Measurements from ENCODE around the gene IL10.

Gene IL10

DNA sequence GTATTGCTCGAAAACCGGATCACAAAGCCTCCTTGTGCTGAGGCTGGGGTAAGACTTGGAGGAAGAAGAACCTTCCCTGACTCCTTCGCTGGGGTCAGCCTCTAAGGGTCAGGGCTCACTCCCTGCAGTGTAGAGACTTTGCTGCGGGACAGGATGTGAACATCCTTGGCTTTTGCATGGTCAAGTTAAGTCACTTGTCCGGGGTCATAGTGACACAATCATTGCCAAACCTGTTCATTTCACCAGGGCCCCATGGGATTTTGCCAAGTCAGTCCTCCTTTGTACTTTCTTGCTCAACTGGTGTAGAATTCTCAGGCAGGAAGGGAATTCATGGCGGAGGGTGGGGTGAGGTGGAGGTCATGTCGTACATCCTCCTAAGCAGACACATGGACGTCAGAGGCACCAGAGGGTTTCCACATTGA, 24.7 kb upstream of the IL10 start:
- no peak for DNase-seq (ENCODE audit: low read depth in 1 of 2, low spot score in 1 of 2)
- H3K27me3 ChIP-seq (ENCODE audit: insufficient read depth, poor library complexity, severe bottlenecking), result no peaks in the 10 kb centered on the region
- no peak overlapping the region for H3K4me3 ChIP-seq (replicated peaks; ENCODE audit: insufficient read depth, low read length)
- no peak overlapping the region for H3K27ac ChIP-seq (replicated peaks)
- TF ChIP-seq, protein P1, sequence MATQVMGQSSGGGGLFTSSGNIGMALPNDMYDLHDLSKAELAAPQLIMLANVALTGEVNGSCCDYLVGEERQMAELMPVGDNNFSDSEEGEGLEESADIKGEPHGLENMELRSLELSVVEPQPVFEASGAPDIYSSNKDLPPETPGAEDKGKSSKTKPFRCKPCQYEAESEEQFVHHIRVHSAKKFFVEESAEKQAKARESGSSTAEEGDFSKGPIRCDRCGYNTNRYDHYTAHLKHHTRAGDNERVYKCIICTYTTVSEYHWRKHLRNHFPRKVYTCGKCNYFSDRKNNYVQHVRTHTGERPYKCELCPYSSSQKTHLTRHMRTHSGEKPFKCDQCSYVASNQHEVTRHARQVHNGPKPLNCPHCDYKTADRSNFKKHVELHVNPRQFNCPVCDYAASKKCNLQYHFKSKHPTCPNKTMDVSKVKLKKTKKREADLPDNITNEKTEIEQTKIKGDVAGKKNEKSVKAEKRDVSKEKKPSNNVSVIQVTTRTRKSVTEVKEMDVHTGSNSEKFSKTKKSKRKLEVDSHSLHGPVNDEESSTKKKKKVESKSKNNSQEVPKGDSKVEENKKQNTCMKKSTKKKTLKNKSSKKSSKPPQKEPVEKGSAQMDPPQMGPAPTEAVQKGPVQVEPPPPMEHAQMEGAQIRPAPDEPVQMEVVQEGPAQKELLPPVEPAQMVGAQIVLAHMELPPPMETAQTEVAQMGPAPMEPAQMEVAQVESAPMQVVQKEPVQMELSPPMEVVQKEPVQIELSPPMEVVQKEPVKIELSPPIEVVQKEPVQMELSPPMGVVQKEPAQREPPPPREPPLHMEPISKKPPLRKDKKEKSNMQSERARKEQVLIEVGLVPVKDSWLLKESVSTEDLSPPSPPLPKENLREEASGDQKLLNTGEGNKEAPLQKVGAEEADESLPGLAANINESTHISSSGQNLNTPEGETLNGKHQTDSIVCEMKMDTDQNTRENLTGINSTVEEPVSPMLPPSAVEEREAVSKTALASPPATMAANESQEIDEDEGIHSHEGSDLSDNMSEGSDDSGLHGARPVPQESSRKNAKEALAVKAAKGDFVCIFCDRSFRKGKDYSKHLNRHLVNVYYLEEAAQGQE (IDR thresholded peaks at IDR 0.05; ENCODE audit: insufficient replicate concordance, low read depth), result no peak
- TF ChIP-seq, protein P2, sequence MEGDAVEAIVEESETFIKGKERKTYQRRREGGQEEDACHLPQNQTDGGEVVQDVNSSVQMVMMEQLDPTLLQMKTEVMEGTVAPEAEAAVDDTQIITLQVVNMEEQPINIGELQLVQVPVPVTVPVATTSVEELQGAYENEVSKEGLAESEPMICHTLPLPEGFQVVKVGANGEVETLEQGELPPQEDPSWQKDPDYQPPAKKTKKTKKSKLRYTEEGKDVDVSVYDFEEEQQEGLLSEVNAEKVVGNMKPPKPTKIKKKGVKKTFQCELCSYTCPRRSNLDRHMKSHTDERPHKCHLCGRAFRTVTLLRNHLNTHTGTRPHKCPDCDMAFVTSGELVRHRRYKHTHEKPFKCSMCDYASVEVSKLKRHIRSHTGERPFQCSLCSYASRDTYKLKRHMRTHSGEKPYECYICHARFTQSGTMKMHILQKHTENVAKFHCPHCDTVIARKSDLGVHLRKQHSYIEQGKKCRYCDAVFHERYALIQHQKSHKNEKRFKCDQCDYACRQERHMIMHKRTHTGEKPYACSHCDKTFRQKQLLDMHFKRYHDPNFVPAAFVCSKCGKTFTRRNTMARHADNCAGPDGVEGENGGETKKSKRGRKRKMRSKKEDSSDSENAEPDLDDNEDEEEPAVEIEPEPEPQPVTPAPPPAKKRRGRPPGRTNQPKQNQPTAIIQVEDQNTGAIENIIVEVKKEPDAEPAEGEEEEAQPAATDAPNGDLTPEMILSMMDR (IDR thresholded peaks at IDR 0.05; ENCODE audit: insufficient read depth, low read length), result no peak
- TF ChIP-seq POLR2AphosphoS5 (IDR thresholded peaks at IDR 0.05; ENCODE audit: low read depth) (no peak), GABPA (IDR thresholded peaks at IDR 0.05; ENCODE audit: low read depth) (no peak), SPI1 (IDR thresholded peaks at IDR 0.05; ENCODE audit: borderline replicate concordance, low read depth) (no peak)

DNA sequence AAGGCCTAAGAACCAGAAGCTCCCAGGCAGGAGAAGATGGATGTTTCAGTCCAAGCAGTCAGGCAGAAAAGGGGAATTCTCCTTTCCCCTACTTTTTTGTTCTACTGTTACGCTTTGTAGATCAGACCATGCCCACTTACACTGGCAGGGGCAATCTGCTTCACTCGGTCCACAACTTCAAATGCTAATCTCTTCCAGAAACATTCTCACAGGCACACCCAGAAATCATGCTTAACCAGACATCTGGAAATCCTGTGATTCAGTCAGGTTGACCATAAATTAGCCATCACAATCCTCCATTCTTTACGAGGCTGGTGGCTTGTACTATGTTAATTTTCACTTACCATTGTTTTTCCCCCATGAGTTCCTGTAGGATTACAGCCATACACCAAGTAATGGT, 23.8 kb upstream of the IL10 start:
- no peak for DNase-seq (ENCODE audit: low read depth in 1 of 2, low spot score in 1 of 2)
- TF ChIP-seq GABPA (IDR thresholded peaks at IDR 0.05; ENCODE audit: low read depth), result no peak
- TF ChIP-seq, protein P2 (IDR thresholded peaks at IDR 0.05; ENCODE audit: insufficient read depth, low read length), result no peak
- TF ChIP-seq POLR2AphosphoS5 (IDR thresholded peaks at IDR 0.05; ENCODE audit: low read depth), result no peak
- TF ChIP-seq, protein P1 (IDR thresholded peaks at IDR 0.05; ENCODE audit: insufficient replicate concordance, low read depth), result no peak
- TF ChIP-seq SPI1 (IDR thresholded peaks at IDR 0.05; ENCODE audit: borderline replicate concordance, low read depth), result no peak
- Histone ChIP-seq H3K27ac (replicated peaks) (no peak overlapping the region), H3K4me3 (replicated peaks; ENCODE audit: insufficient read depth, low read length) (no peak overlapping the region), H3K27me3 (ENCODE audit: insufficient read depth, poor library complexity, severe bottlenecking) (no peaks in the 10 kb centered on the region)

DNA sequence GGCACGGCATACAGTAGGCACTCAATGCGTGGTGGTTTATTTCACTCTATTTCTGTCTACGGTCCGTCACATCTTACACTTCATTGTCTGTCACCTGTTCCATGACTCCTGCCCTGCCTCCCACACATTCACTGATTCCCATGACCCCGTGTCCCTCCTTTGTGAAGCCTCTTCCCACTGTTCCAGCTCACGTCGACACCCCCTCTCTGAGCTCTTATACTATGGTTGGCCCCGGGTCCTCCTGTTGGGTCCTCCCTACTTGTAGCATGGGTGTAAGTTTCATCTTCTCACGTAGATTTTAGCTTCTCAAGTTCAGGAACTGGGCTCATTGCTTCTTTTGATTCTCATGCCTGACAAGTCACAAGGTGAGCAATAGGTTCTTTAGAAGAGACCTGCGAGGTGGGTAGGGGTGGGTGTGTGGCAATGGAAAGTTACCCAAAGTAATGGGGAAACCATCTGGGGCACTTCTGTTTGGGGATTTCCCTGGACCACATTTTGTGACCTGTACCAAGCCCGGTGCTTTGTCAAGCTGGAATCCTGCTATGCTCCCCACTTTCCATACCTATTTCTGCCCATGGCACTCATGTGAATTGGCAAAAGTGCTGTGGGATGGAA, 22.1 kb upstream of the IL10 start:
- no peak for DNase-seq (ENCODE audit: low read depth in 1 of 2, low spot score in 1 of 2)
- Histone ChIP-seq H3K27ac (replicated peaks) (no peak overlapping the region), H3K4me3 (replicated peaks; ENCODE audit: insufficient read depth, low read length) (no peak overlapping the region), H3K27me3 (ENCODE audit: insufficient read depth, poor library complexity, severe bottlenecking) (no peaks in the 10 kb centered on the region)
- TF ChIP-seq, protein P2 (IDR thresholded peaks at IDR 0.05; ENCODE audit: insufficient read depth, low read length), result no peak
- TF ChIP-seq POLR2AphosphoS5 (IDR thresholded peaks at IDR 0.05; ENCODE audit: low read depth), result no peak
- TF ChIP-seq GABPA (IDR thresholded peaks at IDR 0.05; ENCODE audit: low read depth), result no peak
- TF ChIP-seq SPI1 (IDR thresholded peaks at IDR 0.05; ENCODE audit: borderline replicate concordance, low read depth), result no peak

DNA sequence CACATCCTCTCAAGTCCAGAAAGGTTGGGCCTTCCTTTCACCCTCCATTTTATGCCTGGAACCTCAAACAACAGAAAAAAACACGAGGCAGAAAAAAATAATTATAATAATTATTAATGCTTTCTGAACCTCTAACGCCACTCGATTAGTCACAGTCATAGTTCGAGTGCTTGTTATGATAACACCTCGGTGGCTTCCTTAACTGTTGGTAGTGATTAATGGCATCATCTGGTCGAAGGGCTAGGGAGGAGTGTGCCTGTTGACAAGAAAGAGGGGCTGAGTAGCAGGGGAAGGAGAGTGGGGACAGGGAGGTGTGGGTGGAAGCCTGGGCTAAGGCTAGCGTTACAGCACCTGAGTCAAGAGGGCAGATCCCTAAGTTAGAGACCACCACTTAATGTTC, 21.3 kb upstream of the IL10 start:
- no peak overlapping the region for H3K27ac ChIP-seq (replicated peaks)
- TF ChIP-seq GABPA (IDR thresholded peaks at IDR 0.05; ENCODE audit: low read depth), result no peak
- TF ChIP-seq POLR2AphosphoS5 (IDR thresholded peaks at IDR 0.05; ENCODE audit: low read depth), result no peak
- TF ChIP-seq, protein P1 (IDR thresholded peaks at IDR 0.05; ENCODE audit: insufficient replicate concordance, low read depth), result no peak
- TF ChIP-seq, protein P2 (IDR thresholded peaks at IDR 0.05; ENCODE audit: insufficient read depth, low read length), result no peak
- TF ChIP-seq SPI1 (IDR thresholded peaks at IDR 0.05; ENCODE audit: borderline replicate concordance, low read depth), result no peak
- DNase-seq (ENCODE audit: low read depth in 1 of 2, low spot score in 1 of 2), result no peak

More for the DNA sequence above, 21.3 kb upstream of the IL10 start:
- H3K27me3 ChIP-seq (ENCODE audit: insufficient read depth, poor library complexity, severe bottlenecking), result no peaks in the 10 kb centered on the region
- no peak overlapping the region for H3K4me3 ChIP-seq (replicated peaks; ENCODE audit: insufficient read depth, low read length)

Measured in HL-60 (cell line).